Gastrocnemius medialis (tissue), 4 donors: ENCODE results near the gene C1orf122.

Experiments
- CTCF ChIP-seq, 5 experiments: fragments of 450-650 bp in 3 of 5; fragments of 200-600 bp in 2 of 5; sonication (generic) in 2 of 5; IDR thresholded peaks in 4 of 5; conservative IDR thresholded peaks in 1 of 5; 1 replicate in 4 of 5; 2 replicates in 1 of 5; pipeline ENCODE4 v1.5.1; 2016 to 2019; ENCODE audit warnings: antibody characterized with exemption in 5 of 5, mild to moderate bottlenecking in 3 of 5, moderate library complexity in 3 of 5
- POLR2A ChIP-seq, 2 donors: fragments of 450-650 bp; IDR thresholded peaks; one replicate each; pipeline ENCODE4 v1.6.1; 2017; ENCODE audit warnings: antibody characterized with exemption in 2 of 2, mild to moderate bottlenecking in 2 of 2, moderate library complexity in 2 of 2

GRCh38 chr1:37850352-37850955 lies 42.9 kb downstream of the C1orf122 start:
- TF ChIP-seq CTCF (IDR thresholded peaks at IDR 0.05 in 4 of 5, conservative IDR thresholded peaks at IDR 0.05 in 1 of 5): no peak
- TF ChIP-seq POLR2A (IDR thresholded peaks at IDR 0.05): no peak
